HepG2 (cell line): Measurements from ENCODE around the gene FAM156B. TPM values are rescaled to one million over a fixed set of nuclear protein-coding genes. Genes with fewer than 3 reads are reported as not detected.

Experiments
- AKNA ChIP-seq: sonication (generic); formaldehyde crosslinking; IDR thresholded peaks from 2 replicates; pipeline ENCODE4 v1.4.0; 2020; ENCODE audit warnings: missing genetic modification reagents, borderline replicate concordance
- DZIP1 ChIP-seq: sonication (generic); formaldehyde crosslinking; IDR thresholded peaks from 2 replicates; pipeline ENCODE4 v1.5.0; 2020; ENCODE audit warnings: mild to moderate bottlenecking, missing genetic modification reagents
- FOXP1 ChIP-seq, 2 experiments: fragments of 450-650 bp in 1 of 2; IDR thresholded peaks; 2 replicates each; pipeline ENCODE4 v1.6.1; 2017 to 2018; ENCODE audit warnings: antibody characterized with exemption in 1 of 2
- GATAD2A ChIP-seq: IDR thresholded peaks from 2 replicates; pipeline ENCODE4 v1.6.1; 2016
- GMEB1 ChIP-seq: sonication (generic); formaldehyde crosslinking; IDR thresholded peaks from 2 replicates; pipeline ENCODE4 v1.5.1; 2020; ENCODE audit warnings: missing genetic modification reagents, mild to moderate bottlenecking, borderline replicate concordance
- JARID2 ChIP-seq: sonication (generic); formaldehyde crosslinking; IDR thresholded peaks from 2 replicates; pipeline ENCODE4 v1.8.1; 2023; ENCODE audit warnings: missing genetic modification reagents, inconsistent platforms; ENCODE audit not compliant: insufficient replicate concordance
- NAIF1 ChIP-seq: sonication (generic); formaldehyde crosslinking; IDR thresholded peaks from 2 replicates; pipeline ENCODE4 v1.5.0; 2020; ENCODE audit warnings: mild to moderate bottlenecking, missing genetic modification reagents, borderline replicate concordance
- NR0B2 ChIP-seq: sonication (generic); formaldehyde crosslinking; IDR thresholded peaks from 2 replicates; pipeline ENCODE4 v1.4.0; 2020; ENCODE audit warnings: mild to moderate bottlenecking, missing genetic modification reagents
- NR1H2 ChIP-seq: sonication (generic); formaldehyde crosslinking; IDR thresholded peaks from 2 replicates; pipeline ENCODE4 v1.8.1; 2022; ENCODE audit warnings: low read depth, missing genetic modification reagents, borderline replicate concordance
- RXRB ChIP-seq: IDR thresholded peaks from 2 replicates; pipeline ENCODE4 v1.6.1; 2016; ENCODE audit warnings: borderline replicate concordance, missing genetic modification reagents, missing compliant biosample characterization
- SETDB1 ChIP-seq: sonication (generic); formaldehyde crosslinking; IDR thresholded peaks from 2 replicates; pipeline ENCODE4 v1.5.1; 2020; ENCODE audit warnings: missing genetic modification reagents, mild to moderate bottlenecking, borderline replicate concordance
- TBX3 ChIP-seq: fragments of 450-650 bp; IDR thresholded peaks from 2 replicates; pipeline ENCODE4 v1.6.1; 2017; ENCODE audit warnings: antibody characterized with exemption, mild to moderate bottlenecking, inconsistent platforms, borderline replicate concordance
- ZKSCAN8 ChIP-seq: IDR thresholded peaks from 2 replicates; pipeline ENCODE4 v1.6.1; 2016; ENCODE audit warnings: borderline replicate concordance, missing genetic modification reagents, missing compliant biosample characterization
- ZNF234 ChIP-seq: sonication (generic); formaldehyde crosslinking; conservative IDR thresholded peaks from 2 replicates; pipeline ENCODE4 v1.5.1; 2020; ENCODE audit warnings: mild to moderate bottlenecking, missing genetic modification reagents
- ZSCAN12 ChIP-seq: sonication (generic); formaldehyde crosslinking; IDR thresholded peaks from 2 replicates; pipeline ENCODE4 v1.9.0; 2021; ENCODE audit warnings: mild to moderate bottlenecking, missing genetic modification reagents
- polyA plus RNA-seq, 8 experiments: library from polyadenylated mRNA; depleted of rRNA in 3 of 8; stranded (reverse) in 7 of 8; unstranded in 1 of 8; fragments of >200 nt; fragmentation: Illumina TruSeq in 4 of 8; extraction: Trizol in 4 of 8; gene quantifications; 2 replicates each; pipeline versions ENCODE4 v1.2.1 to v1.2.3, GENCODE V29; 2011 to 2016; ENCODE audit warnings: low read depth in 4 of 8, missing spikeins in 1 of 8, mixed read lengths in 1 of 8; ENCODE audit not compliant: insufficient read depth in 1 of 8
- total RNA-seq, 5 experiments: library from RNA; depleted of rRNA; stranded (reverse); fragments of >200 nt; fragmentation: Illumina TruSeq; extraction: Trizol; gene quantifications; 2 replicates each; pipeline ENCODE4 v1.2.3, GENCODE V29; 2016; ENCODE audit warnings: low read depth in 1 of 5
- TF ChIP-seq, protein P1 (sequence below): sonication (generic); formaldehyde crosslinking; conservative IDR thresholded peaks from 2 replicates; pipeline ENCODE4 v1.8.0; 2022; ENCODE audit warnings: mild to moderate bottlenecking, moderate library complexity, missing genetic modification reagents

Gene FAM156B
- total and polyA plus RNA-seq, 2 of the 13 experiments (the other 11 are each of a cell fraction or from before 2014, with no cell fraction given) = 7.8 to 82.1 TPM

GRCh38 chrX:52934704-52935469 is 37.8 kb downstream of the FAM156B start (continued):
- TF ChIP-seq DZIP1 (CRISPR knock-in tag) (no peak), GMEB1 (CRISPR knock-in tag) (peak; percentile 29; the same call in 1 of the 2 replicates), NR1H2 (CRISPR knock-in tag) (no peak), ZKSCAN8 (CRISPR knock-in tag) (no peak), FOXP1 (IDR thresholded peaks at IDR 0.05) (no peak), FOXP1 (CRISPR knock-in tag; IDR thresholded peaks at IDR 0.05) (no peak), AKNA (CRISPR knock-in tag) (no peak), TBX3 (0 out of 2 replicates have a peak, but pooled peaks have one; percentile 45), SETDB1 (no peak), JARID2 (CRISPR knock-in tag) (no peak), NR0B2 (CRISPR knock-in tag) (0 out of 2 replicates have a peak, but pooled peaks have one; percentile 44), ZNF234 (CRISPR knock-in tag) (no peak), ZSCAN12 (no peak), NAIF1 (CRISPR knock-in tag) (peak; percentile 77; the same call in 1 of the 2 replicates), GATAD2A (CRISPR knock-in tag) (peak; percentile 57), RXRB (peak; percentile 38; the same call in 1 of the 2 replicates)
- TF ChIP-seq, protein P1, sequence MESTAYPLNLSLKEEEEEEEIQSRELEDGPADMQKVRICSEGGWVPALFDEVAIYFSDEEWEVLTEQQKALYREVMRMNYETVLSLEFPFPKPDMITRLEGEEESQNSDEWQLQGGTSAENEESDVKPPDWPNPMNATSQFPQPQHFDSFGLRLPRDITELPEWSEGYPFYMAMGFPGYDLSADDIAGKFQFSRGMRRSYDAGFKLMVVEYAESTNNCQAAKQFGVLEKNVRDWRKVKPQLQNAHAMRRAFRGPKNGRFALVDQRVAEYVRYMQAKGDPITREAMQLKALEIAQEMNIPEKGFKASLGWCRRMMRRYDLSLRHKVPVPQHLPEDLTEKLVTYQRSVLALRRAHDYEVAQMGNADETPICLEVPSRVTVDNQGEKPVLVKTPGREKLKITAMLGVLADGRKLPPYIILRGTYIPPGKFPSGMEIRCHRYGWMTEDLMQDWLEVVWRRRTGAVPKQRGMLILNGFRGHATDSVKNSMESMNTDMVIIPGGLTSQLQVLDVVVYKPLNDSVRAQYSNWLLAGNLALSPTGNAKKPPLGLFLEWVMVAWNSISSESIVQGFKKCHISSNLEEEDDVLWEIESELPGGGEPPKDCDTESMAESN (CRISPR knock-in tag) = 0 out of 2 replicates have a peak, but pooled peaks have one; percentile 24
